ENCODE data around the gene PRDM8.

The PRDM8 gene

GRCh38 chr4:80184053-80184824 lies 13.1 kb upstream of the PRDM8 start:
- peak; percentile 94 for DNase-seq

GRCh38 chr4:80184825-80185756 lies 12.2 kb upstream of the PRDM8 start:
- no peak for DNase-seq

GRCh38 chr4:80185787-80186548 lies 11.3 kb upstream of the PRDM8 start:
- DNase-seq = no peak

DNA sequence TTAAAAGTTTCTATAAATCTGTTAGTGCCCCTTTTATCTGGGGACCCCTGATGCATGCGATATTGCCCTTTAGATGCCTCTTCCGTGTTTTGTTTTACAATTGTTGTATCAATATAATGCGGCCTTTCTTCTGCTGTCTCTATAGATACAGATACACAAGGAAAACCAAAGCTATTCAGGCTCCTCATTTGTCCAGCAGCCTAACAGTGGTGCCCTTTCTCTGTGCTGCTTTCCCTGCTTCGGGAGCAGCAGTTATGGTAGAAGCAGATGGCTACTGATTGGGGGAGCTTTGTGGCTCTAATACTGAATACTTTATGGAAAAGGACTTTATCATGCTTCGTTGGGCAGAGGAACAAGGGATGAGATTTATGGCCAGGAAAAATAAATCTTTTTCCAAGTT lies 10.6 kb upstream of the PRDM8 start:
- no peak for DNase-seq

GRCh38 chr4:80187677-80188076 lies 9.6 kb upstream of the PRDM8 start:
- no peak for DNase-seq

DNA sequence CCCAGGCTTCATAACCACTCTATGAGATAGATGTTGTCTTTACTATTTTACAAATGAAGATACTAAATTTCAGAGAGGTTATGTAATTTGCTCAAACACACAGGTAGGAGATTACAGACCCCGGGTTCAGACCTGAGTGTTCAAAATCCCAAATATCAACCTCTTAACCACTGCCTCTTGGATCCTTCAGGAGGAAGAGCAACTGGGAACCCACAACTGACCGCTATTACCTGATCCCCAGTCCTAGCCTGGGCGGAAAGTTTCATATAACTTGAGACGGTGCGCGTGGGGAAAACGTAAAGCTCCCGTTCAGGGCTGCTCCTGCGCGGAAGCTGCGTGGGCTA lies 8.9 kb upstream of the PRDM8 start:
- no peak for DNase-seq

DNA sequence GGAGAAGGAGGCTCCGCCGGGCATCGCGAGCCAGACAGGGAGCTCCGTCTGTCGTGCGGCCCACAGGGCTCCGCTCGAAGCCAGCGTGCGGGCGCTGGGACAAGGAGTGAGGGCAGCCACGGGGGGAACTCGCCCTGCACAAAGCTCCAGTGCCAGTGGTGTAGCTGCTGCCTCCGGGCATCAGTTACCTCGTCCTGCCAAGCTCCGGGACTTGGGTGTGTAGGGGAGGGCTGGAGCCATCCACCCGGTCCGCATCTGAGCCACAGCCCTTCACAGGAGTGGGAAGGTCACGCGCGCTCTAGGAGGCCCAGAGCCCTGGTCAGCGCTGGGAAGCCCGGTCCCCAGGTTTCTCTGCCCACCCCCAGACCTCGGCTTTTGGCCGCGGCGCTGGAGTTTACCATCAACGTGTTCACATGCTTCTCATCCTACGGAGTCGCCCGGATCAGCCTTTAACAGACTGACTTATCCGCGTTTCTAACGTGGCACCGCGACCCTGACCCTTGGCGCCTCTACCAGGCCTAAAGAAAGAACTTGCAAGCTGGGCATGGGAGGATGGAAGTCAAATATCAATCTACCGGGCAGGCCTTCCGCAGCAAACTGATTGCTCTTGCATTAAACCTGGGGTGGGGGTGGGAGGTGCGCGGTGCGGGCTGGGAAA lies 8.4 kb upstream of the PRDM8 start:
- DNase-seq = no peak

DNA sequence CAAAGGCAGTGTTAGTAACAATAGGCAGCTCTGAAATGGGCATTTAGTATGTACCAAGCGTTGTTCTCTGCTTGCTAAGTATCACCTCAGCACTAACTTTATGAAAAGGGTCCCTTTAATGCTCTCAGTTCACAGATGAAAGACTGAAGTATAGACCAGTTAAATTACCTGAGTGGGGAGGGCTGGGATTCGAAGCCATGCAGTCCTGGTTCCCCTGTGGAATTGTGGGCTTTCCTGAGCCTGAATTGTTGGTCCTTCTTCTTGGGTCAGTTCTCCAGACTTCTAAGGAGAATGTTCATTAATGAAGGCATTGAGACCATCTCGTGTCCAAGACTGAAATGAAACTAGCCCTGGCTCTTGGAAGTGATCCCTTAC lies 7.7 kb upstream of the PRDM8 start:
- no peak for DNase-seq

DNA sequence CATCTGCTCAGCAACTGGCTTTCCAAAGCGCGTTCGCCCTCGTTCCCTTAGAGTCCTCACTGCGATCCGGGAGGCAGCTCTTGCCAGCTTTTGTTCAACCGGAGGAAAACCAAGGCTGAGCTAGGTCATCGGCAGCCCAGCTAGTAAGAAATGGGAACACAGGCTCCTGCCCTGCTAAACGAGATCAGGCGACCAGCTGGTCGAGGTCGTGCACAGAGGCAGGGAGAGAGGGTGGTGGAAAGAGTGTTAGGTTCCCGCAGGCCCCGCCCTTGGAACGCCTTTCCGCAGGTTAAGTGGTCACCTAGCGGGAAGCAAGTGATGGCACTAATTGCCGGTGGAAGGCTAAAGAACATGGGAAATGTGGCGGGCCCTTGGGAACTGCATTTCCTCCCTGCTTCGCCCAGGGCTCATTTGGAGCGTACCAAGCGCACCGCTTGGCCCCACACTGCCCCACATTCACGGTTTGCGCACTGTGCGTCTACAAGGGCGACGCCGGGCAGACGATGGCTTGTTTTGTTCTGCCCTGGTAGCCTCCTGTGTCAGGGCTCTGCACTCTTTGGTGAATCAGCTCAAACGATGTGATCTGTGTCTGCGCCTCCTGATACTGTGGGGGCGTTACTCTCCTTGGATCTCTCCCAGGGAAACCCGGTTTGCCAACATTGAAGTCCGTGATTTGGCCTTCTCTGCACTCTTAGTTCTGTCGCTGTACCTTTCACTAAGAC lies 7.2 kb upstream of the PRDM8 start:
- no peak for DNase-seq

GRCh38 chr4:80192252-80192866 lies 4.9 kb upstream of the PRDM8 start:
- DNase-seq = no peak

DNA sequence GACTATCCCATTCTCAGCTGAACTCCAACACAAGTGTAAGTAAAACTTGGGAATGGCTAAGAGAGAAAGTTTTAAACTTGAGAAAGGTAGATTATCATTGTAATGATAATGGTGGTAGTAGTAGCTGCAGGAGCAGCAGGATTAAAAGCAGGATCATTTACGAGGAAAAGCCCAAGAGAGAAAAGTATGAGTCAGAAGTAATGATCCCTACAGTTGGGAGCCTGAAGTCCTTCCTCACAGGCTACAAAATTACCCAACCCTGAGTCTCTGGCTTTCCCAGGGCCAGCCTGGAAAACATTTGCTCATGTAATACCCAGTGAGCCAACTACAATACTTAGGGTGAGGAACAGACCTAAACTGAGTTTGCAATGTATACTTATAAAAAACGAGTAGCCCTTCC lies 4.4 kb upstream of the PRDM8 start:
- DNase-seq = no peak

- no peak for DNase-seq
Observed at GRCh38 chr4:80195441-80196140, 1.7 kb upstream of the PRDM8 start.

- DNase-seq = no peak
Observed at GRCh38 chr4:80196259-80196921, 913 bp upstream of the PRDM8 start.

GRCh38 chr4:80197601-80198440 lies 518 bp downstream of the PRDM8 start:
- DNase-seq = no peak

GRCh38 chr4:80198441-80198837 lies 1.1 kb downstream of the PRDM8 start:
- DNase-seq = no peak

- DNase-seq = no peak
Observed at GRCh38 chr4:80199004-80199560, 1.8 kb downstream of the PRDM8 start.

- DNase-seq = no peak
Observed at GRCh38 chr4:80199947-80200346, 2.6 kb downstream of the PRDM8 start.

DNA sequence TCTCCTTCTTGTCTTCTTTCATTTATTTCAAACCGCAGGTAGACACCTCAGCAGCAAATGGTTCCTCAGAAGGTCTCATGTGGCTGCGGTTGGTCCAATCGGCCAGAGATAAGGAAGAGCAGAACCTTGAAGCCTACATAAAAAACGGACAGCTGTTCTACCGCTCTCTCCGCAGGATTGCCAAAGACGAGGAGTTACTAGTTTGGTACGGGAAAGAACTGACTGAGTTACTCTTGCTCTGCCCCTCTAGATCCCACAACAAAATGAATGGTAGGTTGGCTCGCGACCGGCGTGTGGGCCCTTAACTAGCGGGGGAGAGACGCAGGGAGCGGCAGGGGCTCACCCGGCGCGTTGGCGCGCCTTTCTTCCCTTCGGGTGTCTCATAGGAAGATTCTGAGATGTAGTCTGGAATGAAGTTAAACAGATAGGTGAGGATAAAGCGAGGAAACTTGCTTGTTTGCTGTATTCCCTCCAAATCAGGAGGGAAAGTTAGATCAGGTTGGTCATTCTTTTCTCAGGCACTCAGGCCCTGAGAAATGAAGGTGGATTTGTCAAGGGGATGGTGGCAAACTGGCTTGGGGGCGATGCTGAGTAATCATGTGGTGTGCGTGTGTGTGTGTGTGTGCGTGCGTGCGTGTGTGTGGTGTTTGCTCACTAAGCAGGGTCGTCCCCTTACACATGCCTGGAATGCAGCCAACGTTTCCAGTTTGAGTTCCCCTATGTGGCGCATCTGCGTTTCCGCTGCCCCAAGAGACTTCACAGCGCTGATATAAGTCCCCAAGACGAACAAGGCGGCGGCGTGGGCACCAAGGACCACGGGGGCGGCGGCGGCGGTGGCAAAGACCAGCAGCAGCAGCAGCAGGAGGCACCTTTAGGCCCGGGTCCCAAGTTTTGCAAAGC lies 4.2 kb downstream of the PRDM8 start:
- peak; percentile 73 for DNase-seq
